SK-N-SH treated with all-trans-retinoic acid at 6 μM for 48 hours (cell line): ENCODE results near the gene CEND1.

Experiments used
- ATAC-seq: fragments of 200-7000 bp; cut with Tn5 transposase; 3 replicates; pipeline ENCODE4 v1.9.1; 2020; ENCODE audit warnings: mild to moderate bottlenecking, moderate library complexity
- ARNTL ChIP-seq: fragments of 450-650 bp; formaldehyde crosslinking; IDR thresholded peaks from 2 replicates; pipeline ENCODE4 v1.5.0; 2020; ENCODE audit warnings: low read depth, mild to moderate bottlenecking, moderate library complexity, borderline replicate concordance
- BACH2 ChIP-seq: fragments of 250-450 bp; sonication (Bioruptor Pico); IDR thresholded peaks from 2 replicates; pipeline ENCODE4 v1.9.0; 2021; ENCODE audit warnings: mild to moderate bottlenecking, borderline replicate concordance
- ESRRG ChIP-seq: fragments of 250-450 bp; sonication (Bioruptor Pico); IDR thresholded peaks from 2 replicates; pipeline ENCODE4 v1.6.1; 2021; ENCODE audit warnings: mild to moderate bottlenecking
- GLIS3 ChIP-seq: fragments of 250-450 bp; sonication (Bioruptor Pico); IDR thresholded peaks from 2 replicates; pipeline ENCODE4 v1.5.0; 2020; ENCODE audit warnings: mild to moderate bottlenecking, moderate library complexity
- ISL1 ChIP-seq: fragments of 250-450 bp; sonication (Bioruptor Pico); IDR thresholded peaks from 2 replicates; pipeline ENCODE4 v2.1.2; 2022; ENCODE audit warnings: mild to moderate bottlenecking, moderate library complexity
- OSR1 ChIP-seq: fragments of 250-450 bp; sonication (Bioruptor Pico); IDR thresholded peaks from 2 replicates; pipeline ENCODE4 v1.8.0; 2022; ENCODE audit warnings: moderate library complexity, mild to moderate bottlenecking, inconsistent platforms
- PPARA ChIP-seq: fragments of 250-450 bp; sonication (Bioruptor Pico); IDR thresholded peaks from 2 replicates; pipeline ENCODE4 v1.5.0; 2020; ENCODE audit warnings: mild to moderate bottlenecking, borderline replicate concordance
- RARB ChIP-seq: fragments of 250-450 bp; sonication (Bioruptor Pico); IDR thresholded peaks from 2 replicates; pipeline ENCODE4 v1.8.0; 2021; ENCODE audit warnings: mild to moderate bottlenecking, moderate library complexity
- SNAI2 ChIP-seq: fragments of 250-450 bp; sonication (Bioruptor Pico); IDR thresholded peaks from 2 replicates; pipeline ENCODE4 v1.5.0; 2020; ENCODE audit warnings: mild to moderate bottlenecking, moderate library complexity
- TCF4 ChIP-seq: fragments of 250-450 bp; sonication (Bioruptor Pico); IDR thresholded peaks from 2 replicates; pipeline ENCODE4 v1.8.0; 2021; ENCODE audit warnings: mild to moderate bottlenecking, moderate library complexity, borderline replicate concordance
- TOX ChIP-seq: fragments of 250-450 bp; sonication (Bioruptor Pico); IDR thresholded peaks from 2 replicates; pipeline ENCODE4 v1.8.0; 2021; ENCODE audit warnings: mild to moderate bottlenecking, moderate library complexity, borderline replicate concordance
- ZC3H10 ChIP-seq: fragments of 250-450 bp; sonication (Bioruptor Pico); IDR thresholded peaks from 2 replicates; pipeline ENCODE4 v1.5.1; 2021; ENCODE audit warnings: mild to moderate bottlenecking, moderate library complexity
- ZFP3 ChIP-seq: fragments of 250-450 bp; sonication (Bioruptor Pico); IDR thresholded peaks from 2 replicates; pipeline ENCODE4 v1.5.0; 2020; ENCODE audit warnings: mild to moderate bottlenecking, moderate library complexity
- ZFP30 ChIP-seq: fragments of 450-650 bp; formaldehyde crosslinking; IDR thresholded peaks from 2 replicates; pipeline ENCODE4 v1.5.0; 2022; ENCODE audit warnings: mild to moderate bottlenecking, moderate library complexity
- ZNF565 ChIP-seq: fragments of 450-650 bp; formaldehyde crosslinking; conservative IDR thresholded peaks from 2 replicates; pipeline ENCODE4 v1.5.0; 2020; ENCODE audit warnings: low read depth, mild to moderate bottlenecking, moderate library complexity
- ZNF70 ChIP-seq: fragments of 450-650 bp; formaldehyde crosslinking; IDR thresholded peaks from 2 replicates; pipeline ENCODE4 v1.5.0; 2020; ENCODE audit warnings: mild to moderate bottlenecking, moderate library complexity
- ZNF8 ChIP-seq: fragments of 450-650 bp; formaldehyde crosslinking; IDR thresholded peaks from 2 replicates; pipeline ENCODE4 v1.5.0; 2020; ENCODE audit warnings: mild to moderate bottlenecking, moderate library complexity
- TF ChIP-seq, protein P1 (sequence below): fragments of 250-450 bp; sonication (Bioruptor Pico); IDR thresholded peaks from 2 replicates; pipeline ENCODE4 v1.5.1; 2021; ENCODE audit warnings: mild to moderate bottlenecking, moderate library complexity
- TF ChIP-seq, protein P2 (sequence below): fragments of 250-450 bp; sonication (Bioruptor Pico); IDR thresholded peaks from 2 replicates; pipeline ENCODE4 v1.8.0; 2021; ENCODE audit warnings: low read depth, mild to moderate bottlenecking, moderate library complexity, borderline replicate concordance
- TF ChIP-seq, protein P3 (sequence below): fragments of 250-450 bp; sonication (Bioruptor Pico); IDR thresholded peaks from 2 replicates; pipeline ENCODE4 v1.5.1; 2020; ENCODE audit warnings: low read depth, mild to moderate bottlenecking, moderate library complexity
- TF ChIP-seq, protein P4 (sequence below): fragments of 250-450 bp; sonication (Bioruptor Pico); IDR thresholded peaks from 2 replicates; pipeline ENCODE4 v1.8.0; 2020; ENCODE audit warnings: mild to moderate bottlenecking, moderate library complexity, borderline replicate concordance
- TF ChIP-seq, protein P5 (sequence below): fragments of 250-450 bp; sonication (Bioruptor Pico); IDR thresholded peaks from 2 replicates; pipeline ENCODE4 v1.5.0; 2020; ENCODE audit warnings: mild to moderate bottlenecking, moderate library complexity

CEND1 gene

DNA sequence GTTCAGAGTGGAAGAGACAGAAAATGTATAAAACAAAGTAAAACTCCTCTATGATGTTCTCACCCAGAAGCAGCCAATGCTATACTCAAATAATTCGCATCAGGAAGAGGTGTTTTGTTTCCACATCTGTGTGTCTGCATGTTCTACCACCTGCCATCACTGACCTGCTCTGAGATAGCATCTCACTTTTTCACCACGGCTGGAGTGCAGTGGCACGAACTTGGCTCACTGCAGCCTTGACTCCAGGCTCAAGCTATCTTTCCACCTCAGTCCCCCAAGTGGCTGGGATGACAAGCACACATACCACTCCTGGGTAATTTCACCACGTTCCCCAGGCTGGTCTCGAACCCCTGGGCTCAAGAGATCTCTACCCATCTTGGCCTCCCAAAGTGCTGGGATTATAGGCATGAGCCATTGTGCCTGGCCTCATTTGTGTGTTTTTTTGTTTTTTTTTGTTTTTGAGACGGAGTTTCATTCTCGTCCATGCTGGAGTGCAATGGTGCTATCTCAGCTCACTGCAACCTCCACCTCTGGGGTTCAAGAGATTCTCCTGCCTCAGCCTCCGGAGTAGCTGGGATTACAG is 28.3 kb downstream of the CEND1 start:
- no peak for ATAC-seq
- TF ChIP-seq GLIS3 (CRISPR knock-in tag) (no peak), ESRRG (CRISPR knock-in tag) (no peak), OSR1 (CRISPR knock-in tag) (no peak), ZNF8 (CRISPR knock-in tag) (no peak), BACH2 (CRISPR knock-in tag) (no peak), SNAI2 (no peak), ZFP30 (CRISPR knock-in tag) (no peak), TCF4 (CRISPR knock-in tag) (no peak), ZNF565 (CRISPR knock-in tag) (no peak), ZFP3 (CRISPR knock-in tag) (no peak), ZC3H10 (CRISPR knock-in tag) (no peak), ISL1 (CRISPR knock-in tag) (no peak)
- TF ChIP-seq, protein P1, sequence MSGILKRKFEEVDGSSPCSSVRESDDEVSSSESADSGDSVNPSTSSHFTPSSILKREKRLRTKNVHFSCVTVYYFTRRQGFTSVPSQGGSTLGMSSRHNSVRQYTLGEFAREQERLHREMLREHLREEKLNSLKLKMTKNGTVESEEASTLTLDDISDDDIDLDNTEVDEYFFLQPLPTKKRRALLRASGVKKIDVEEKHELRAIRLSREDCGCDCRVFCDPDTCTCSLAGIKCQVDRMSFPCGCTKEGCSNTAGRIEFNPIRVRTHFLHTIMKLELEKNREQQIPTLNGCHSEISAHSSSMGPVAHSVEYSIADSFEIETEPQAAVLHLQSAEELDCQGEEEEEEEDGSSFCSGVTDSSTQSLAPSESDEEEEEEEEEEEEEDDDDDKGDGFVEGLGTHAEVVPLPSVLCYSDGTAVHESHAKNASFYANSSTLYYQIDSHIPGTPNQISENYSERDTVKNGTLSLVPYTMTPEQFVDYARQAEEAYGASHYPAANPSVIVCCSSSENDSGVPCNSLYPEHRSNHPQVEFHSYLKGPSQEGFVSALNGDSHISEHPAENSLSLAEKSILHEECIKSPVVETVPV (CRISPR knock-in tag) = no peak
- TF ChIP-seq, protein P2, sequence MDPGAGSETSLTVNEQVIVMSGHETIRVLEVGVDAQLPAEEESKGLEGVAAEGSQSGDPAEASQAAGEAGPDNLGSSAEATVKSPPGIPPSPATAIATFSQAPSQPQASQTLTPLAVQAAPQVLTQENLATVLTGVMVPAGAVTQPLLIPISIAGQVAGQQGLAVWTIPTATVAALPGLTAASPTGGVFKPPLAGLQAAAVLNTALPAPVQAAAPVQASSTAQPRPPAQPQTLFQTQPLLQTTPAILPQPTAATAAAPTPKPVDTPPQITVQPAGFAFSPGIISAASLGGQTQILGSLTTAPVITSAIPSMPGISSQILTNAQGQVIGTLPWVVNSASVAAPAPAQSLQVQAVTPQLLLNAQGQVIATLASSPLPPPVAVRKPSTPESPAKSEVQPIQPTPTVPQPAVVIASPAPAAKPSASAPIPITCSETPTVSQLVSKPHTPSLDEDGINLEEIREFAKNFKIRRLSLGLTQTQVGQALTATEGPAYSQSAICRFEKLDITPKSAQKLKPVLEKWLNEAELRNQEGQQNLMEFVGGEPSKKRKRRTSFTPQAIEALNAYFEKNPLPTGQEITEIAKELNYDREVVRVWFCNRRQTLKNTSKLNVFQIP (CRISPR knock-in tag) = no peak

DNA sequence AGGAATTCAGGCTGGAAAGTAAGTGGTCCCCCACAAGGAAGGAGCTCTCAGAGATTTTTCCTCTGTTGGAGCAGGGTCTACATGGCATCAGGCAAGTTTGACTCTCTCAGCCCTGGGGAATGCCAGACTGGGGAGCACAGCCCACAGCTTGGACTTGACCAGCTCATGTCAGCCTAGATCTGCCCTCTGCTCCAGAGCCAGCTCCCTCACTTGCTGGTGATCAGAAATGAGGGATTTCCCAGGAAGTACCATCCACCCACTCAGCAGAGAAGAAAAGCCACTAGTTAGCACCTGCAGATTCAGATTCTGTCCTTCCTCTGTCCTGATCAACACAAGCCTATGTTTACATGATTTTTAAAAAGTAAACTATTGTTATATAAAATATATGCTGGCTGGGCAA is 29.7 kb downstream of the CEND1 start:
- TF ChIP-seq ZNF565 (CRISPR knock-in tag) (no peak), SNAI2 (no peak), RARB (no peak), ARNTL (CRISPR knock-in tag) (no peak), ZNF70 (no peak), PPARA (no peak), OSR1 (CRISPR knock-in tag) (no peak)
- TF ChIP-seq, protein P3, sequence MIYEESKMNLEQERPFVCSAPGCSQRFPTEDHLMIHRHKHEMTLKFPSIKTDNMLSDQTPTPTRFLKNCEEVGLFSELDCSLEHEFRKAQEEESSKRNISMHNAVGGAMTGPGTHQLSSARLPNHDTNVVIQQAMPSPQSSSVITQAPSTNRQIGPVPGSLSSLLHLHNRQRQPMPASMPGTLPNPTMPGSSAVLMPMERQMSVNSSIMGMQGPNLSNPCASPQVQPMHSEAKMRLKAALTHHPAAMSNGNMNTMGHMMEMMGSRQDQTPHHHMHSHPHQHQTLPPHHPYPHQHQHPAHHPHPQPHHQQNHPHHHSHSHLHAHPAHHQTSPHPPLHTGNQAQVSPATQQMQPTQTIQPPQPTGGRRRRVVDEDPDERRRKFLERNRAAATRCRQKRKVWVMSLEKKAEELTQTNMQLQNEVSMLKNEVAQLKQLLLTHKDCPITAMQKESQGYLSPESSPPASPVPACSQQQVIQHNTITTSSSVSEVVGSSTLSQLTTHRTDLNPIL (CRISPR knock-in tag) = no peak
- TF ChIP-seq, protein P2 (CRISPR knock-in tag) = no peak
- TF ChIP-seq, protein P4, sequence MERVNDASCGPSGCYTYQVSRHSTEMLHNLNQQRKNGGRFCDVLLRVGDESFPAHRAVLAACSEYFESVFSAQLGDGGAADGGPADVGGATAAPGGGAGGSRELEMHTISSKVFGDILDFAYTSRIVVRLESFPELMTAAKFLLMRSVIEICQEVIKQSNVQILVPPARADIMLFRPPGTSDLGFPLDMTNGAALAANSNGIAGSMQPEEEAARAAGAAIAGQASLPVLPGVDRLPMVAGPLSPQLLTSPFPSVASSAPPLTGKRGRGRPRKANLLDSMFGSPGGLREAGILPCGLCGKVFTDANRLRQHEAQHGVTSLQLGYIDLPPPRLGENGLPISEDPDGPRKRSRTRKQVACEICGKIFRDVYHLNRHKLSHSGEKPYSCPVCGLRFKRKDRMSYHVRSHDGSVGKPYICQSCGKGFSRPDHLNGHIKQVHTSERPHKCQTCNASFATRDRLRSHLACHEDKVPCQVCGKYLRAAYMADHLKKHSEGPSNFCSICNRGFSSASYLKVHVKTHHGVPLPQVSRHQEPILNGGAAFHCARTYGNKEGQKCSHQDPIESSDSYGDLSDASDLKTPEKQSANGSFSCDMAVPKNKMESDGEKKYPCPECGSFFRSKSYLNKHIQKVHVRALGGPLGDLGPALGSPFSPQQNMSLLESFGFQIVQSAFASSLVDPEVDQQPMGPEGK (CRISPR knock-in tag) = no peak
- ATAC-seq = no peak

DNA sequence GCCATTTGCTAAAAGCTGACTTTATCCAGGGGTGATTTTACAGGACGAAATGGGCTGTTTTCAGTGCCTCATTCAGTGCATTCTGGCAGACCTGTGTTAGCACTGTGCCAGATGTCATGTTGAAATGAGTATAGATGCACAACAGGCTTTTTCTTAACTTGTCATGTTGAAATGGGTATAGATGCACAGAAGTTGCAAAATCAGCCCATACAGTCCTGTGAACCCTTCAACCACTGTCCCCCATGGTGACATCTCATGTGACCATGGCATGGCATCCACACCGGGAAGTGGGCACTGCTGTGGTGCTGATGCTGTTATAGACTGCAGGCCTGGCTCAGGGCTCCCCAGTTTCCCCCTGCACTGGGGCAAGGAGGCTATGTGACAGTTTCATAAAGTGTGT is 40.2 kb downstream of the CEND1 start:
- TF ChIP-seq ZNF8 (CRISPR knock-in tag) = no peak
- TF ChIP-seq TOX (CRISPR knock-in tag) = no peak
- TF ChIP-seq OSR1 (CRISPR knock-in tag) = no peak
- no peak for TF ChIP-seq ZC3H10 (CRISPR knock-in tag)
- TF ChIP-seq, protein P2 (CRISPR knock-in tag) = no peak
- no peak for TF ChIP-seq PPARA
- TF ChIP-seq ISL1 (CRISPR knock-in tag) = no peak
- TF ChIP-seq, protein P5, sequence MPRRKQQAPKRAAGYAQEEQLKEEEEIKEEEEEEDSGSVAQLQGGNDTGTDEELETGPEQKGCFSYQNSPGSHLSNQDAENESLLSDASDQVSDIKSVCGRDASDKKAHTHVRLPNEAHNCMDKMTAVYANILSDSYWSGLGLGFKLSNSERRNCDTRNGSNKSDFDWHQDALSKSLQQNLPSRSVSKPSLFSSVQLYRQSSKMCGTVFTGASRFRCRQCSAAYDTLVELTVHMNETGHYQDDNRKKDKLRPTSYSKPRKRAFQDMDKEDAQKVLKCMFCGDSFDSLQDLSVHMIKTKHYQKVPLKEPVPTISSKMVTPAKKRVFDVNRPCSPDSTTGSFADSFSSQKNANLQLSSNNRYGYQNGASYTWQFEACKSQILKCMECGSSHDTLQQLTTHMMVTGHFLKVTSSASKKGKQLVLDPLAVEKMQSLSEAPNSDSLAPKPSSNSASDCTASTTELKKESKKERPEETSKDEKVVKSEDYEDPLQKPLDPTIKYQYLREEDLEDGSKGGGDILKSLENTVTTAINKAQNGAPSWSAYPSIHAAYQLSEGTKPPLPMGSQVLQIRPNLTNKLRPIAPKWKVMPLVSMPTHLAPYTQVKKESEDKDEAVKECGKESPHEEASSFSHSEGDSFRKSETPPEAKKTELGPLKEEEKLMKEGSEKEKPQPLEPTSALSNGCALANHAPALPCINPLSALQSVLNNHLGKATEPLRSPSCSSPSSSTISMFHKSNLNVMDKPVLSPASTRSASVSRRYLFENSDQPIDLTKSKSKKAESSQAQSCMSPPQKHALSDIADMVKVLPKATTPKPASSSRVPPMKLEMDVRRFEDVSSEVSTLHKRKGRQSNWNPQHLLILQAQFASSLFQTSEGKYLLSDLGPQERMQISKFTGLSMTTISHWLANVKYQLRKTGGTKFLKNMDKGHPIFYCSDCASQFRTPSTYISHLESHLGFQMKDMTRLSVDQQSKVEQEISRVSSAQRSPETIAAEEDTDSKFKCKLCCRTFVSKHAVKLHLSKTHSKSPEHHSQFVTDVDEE = no peak
- TF ChIP-seq, all 23 proteins: peak for 0
- ATAC-seq = no peak
